Hypothalamus (tissue), 51 donors: ENCODE results near the gene MAP3K10.
"Not testable (repeated sequence)": the region's sequence is repeated elsewhere in the genome, so short reads cannot be mapped to it uniquely, and the experiment has no call there.

Experiments used
- DNase-seq, 51 donors: peaks; one replicate each; lab custom pipeline; 2025; lab: John Stamatoyannopoulos, UW

MAP3K10 gene

DNA sequence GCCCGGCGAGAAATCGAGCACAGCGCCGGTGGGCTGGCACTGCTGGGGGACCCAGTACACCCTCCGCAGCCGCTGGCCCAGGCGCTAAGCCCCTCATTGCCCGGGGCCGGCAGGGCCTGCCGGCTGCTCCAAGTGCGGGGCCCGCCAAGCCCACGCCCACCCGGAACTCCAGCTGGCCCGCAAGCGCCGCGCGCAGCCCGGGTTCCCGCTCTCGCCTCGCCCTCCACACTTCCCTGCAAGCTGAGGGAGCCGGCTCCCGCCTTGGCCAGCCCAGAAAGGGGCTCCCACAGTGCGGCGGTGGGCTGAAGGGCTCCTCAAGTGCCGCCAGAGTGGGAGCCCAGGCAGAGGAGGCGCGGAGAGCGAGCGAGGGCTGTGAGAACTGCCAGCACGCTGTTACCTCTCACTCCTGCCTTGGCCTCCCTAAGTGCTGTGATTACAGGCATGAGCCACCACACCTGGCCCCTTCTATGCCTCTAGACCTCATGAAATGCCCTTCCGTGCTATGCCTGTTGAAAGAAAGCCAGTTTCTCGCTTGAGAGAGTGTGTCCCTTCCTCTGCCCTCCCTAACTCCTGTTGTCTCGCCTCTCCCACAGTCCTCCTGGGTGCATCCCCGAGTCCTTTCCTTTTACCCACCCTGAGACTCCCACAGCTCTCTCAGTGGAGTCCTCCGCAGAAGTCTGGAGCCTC is 20.8 kb upstream of the MAP3K10 start:
- not testable (repeated sequence) for DNase-seq

DNA sequence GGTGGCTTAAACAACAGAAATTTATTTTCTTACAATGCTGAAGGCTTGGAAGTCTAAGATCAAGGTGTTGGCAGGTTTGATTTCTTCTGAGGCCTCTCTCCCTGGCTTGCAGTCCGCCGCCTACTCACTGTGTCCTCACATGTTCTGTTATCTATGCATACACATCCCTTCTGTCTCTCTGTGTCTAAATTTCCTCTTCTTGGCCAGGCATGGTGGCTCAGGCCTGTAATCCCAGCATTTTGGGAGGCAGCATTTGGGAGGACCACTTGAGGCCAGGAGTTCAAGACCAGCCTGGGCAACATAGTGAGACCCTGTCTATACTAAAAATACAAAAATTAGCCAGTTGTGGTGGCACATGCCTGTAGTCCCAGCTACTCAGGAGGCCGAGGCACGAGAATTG is 19.9 kb upstream of the MAP3K10 start:
- not testable (repeated sequence) for DNase-seq

DNA sequence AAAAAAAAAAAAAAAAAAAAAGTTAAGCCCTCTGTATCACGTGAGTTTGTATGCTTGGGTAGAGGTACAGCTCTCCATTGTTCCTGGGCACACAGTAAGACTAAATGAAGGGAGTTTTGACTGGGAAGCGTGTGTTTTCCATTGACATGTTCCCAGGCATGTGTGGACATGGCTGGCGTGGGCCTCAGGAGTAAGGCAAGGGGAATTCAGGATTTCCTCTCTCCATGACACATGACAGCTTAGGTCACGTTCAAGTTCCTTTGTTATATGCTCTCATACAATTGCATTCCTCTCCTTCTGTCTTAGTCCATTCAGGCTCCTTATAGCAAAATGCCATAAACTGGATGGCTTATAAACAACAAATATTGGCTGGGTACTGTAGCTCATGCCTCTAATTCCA is 17.1 kb upstream of the MAP3K10 start:
- no peak for DNase-seq

DNA sequence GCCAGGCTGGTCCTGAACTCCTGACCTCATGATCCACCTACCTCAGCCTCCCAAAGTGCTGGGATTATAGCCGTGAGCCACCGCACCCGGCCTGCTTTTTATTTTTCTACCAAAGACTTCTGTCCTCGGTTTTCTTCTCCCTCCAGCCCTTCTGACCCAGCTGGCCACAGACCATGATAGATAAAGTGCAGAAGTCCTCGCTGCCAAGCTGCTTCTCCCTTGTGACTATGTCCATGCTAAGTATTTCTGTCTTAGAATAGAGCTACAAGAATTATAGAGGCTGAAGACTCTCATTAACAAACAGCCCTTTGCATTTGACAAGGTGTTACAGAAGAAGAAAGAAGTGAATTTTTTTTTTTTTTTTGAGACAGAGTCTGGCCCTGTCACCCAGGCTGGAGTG is 15.4 kb upstream of the MAP3K10 start:
- no peak for DNase-seq

DNA sequence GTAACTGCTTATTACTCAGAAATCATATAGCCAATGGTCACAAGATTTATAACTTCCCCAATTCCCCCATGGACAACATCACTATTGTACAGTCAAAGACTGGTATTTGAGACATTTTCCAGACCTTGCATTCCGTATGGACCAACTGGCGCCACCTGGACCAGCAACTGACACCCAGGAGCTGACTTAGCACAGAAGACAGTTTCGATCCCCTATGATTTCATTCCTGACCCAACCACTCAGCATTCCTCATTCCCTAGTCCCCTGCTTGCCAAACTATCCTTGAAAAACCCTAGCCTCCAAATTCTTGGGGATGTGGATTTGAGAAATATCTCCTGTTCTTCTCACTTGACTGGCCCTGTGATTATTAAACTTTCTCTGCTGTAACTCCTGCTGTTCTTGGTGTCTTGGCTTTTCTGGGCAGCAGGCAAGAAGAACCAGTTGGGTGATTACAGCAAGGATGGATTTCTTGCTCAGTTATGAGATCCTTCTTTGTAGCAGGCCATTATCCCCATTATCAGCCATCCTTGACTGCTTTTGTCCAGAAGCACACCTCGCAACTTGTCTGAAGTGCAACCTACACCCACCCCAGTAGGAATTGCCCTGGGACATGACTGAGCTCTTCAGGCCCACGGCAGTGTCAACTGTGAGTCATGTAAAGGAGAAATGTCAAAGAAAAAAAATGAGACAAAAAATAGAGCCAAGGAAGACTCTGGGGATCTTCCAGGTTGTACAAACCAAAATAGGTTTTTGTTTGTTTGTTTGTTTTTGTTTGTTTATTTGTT is 13.7 kb upstream of the MAP3K10 start:
- DNase-seq: no peak

DNA sequence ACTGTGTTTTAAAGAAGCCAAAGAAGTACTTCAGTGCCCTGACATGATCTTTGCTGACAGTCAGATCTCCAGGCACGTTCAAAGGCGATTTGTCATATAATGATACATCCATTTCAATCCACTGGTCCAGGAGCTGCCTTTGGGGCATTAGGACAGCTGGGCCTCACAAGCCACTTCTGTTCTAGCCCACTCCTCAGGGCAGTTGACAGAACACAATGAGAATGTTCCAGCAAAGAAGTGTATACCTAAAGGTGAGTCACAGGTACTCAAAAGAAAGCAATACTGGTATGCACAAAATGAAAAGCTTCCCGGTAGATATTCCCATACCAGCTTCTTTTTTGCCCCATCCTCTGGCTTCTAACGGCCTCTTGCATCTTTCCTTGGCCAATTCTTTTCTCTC is 12.5 kb upstream of the MAP3K10 start:
- DNase-seq: no peak

GRCh38 chr19:40184273-40184672 is 7.0 kb upstream of the MAP3K10 start:
- no peak for DNase-seq

GRCh38 chr19:40191836-40192646 is 815 bp downstream of the MAP3K10 start:
- peak in 12 of 51 donors; percentile 9 to 49 (median 24) for DNase-seq

DNA sequence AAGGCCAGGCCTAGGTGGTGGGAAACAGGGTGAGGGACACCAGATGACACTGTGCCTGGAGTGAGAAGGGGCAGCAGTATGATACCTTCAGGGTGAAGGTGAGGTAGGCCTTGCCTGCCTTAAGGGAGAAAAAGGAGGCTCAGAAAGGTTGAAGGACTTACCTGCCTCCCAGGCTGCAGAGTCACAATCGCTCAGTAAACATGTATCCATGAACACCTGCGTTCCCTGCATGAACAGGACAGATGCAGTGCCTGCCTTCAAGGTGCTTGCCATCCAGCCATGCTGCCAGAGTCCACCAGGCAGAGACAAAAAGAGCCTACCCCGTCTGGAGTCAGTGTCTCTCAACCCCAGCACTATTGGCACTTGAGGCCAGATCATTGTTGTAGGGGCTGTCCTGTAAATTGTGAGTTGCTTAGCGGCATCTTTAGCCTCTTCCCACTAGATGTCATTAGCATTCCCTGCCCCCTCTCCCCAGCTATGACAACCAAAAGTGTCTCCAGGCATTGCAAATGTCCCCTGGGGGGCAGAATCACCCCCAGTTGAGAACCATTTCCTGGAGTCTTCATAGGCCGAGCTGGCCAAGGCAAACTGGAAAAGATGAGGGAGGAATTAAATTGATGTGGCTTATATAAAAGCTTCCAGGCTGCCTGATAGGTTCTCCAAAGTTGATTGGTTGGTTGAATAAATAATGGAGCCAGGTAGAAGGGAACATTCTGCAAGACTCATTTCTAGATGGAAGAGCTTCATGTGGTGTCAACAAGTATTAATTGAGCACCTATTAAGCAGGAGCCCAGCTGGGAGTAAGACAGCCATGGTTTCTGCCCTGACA is 1.7 kb downstream of the MAP3K10 start:
- no peak for DNase-seq

DNA sequence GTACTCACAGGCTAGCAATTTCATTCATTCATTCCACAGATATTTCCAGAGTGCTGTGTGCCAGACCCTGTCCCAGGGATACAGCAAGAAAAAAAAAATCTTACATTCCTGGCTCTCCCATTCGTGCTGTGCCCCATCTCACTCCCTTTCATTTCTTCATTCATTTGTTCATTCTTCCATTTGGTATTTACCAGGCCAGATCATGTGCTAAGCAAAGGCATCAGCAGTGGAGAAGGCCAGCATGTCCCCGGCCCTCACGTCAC is 2.3 kb downstream of the MAP3K10 start:
- no peak for DNase-seq

- DNase-seq: no peak
These were observed 7.2 kb downstream of the MAP3K10 start for GRCh38 chr19:40198272-40198990.

- no peak for DNase-seq
These were observed 9.3 kb downstream of the MAP3K10 start for GRCh38 chr19:40200341-40201099.

DNA sequence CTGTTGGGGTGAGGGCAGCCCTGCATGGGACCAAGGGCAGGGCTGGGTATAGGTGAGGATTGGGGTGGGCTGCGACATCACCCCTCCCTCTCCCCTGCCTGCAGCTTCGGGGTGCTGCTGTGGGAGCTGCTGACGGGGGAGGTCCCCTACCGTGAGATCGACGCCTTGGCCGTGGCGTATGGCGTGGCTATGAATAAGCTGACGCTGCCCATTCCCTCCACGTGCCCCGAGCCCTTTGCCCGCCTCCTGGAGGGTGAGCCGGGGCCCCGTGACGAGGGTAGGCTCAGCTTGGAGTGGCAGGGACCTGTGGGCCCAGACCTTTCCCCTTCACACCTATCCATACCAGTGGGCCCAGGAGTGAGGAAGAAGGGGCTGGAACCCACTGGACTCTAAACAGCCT is 13.2 kb downstream of the MAP3K10 start:
- no peak for DNase-seq

GRCh38 chr19:40205760-40206159 is 14.5 kb downstream of the MAP3K10 start:
- no peak for DNase-seq

DNA sequence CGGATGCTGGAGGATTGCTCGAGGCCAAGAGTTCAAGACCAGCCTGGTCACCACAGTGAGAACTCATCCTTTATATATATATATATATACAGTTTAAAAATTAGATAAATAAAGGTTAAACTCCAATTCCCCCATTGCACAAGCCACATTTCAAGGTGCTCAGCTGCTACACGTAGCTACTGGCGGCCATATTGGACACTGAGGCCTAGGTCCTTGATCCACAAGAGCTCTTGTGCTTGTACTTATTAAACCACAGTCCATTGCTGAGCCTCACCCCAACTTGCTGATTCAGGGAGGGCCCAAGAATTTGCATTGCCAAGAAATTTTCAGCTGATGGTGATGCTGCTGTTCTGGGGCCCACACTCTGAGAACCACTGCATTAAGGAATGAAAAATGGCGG is 17.4 kb downstream of the MAP3K10 start:
- no peak for DNase-seq

DNA sequence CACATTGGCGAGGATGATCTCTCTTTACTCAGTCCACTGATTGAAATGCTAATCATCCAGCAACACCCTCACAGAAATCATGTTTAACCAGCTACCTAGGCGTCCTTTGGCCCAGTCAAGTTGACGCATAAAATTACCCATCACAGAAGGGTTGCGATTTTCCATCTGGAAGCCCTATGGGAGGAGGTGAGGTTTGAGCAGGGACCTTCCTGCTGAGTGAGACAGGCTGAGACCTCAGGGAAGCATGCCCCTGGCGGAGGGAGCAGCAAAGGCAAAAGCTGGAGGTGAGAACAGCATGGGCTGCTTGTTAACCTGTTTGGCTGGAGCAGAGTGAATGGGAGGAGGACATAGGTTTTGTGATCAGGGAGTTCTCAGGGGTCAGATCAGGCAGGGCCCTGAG is 19.7 kb downstream of the MAP3K10 start:
- no peak for DNase-seq

- DNase-seq: no peak
These were observed 22.1 kb downstream of the MAP3K10 start for GRCh38 chr19:40213251-40213829.

GRCh38 chr19:40213882-40214570 is 22.8 kb downstream of the MAP3K10 start:
- DNase-seq: no peak
